Muscle of arm (tissue), 12 donors: Measurements from ENCODE around the gene PKLR. TPM values are rescaled to one million over a fixed set of nuclear protein-coding genes. Genes with fewer than 3 reads are reported as not detected.
"Not testable (repeated sequence)": the region's sequence is repeated elsewhere in the genome, so short reads cannot be mapped to it uniquely, and the experiment has no call there.

Experiments
- DNase-seq: peaks from one replicate; pipeline ENCODE4 v3.0.0-alpha.2; 2013
- polyA plus RNA-seq, 12 donors: library from polyadenylated mRNA; unstranded; fragments of 120-200 nt; gene quantifications; one replicate each; pipeline ENCODE4 v1.2.1, GENCODE V29; 2013; ENCODE audit not compliant: insufficient read length in 12 of 12

Gene PKLR
- polyA plus RNA-seq, 12 donors, result 0.07 to 0.44 (median 0.15) TPM; not detected in 4

DNA sequence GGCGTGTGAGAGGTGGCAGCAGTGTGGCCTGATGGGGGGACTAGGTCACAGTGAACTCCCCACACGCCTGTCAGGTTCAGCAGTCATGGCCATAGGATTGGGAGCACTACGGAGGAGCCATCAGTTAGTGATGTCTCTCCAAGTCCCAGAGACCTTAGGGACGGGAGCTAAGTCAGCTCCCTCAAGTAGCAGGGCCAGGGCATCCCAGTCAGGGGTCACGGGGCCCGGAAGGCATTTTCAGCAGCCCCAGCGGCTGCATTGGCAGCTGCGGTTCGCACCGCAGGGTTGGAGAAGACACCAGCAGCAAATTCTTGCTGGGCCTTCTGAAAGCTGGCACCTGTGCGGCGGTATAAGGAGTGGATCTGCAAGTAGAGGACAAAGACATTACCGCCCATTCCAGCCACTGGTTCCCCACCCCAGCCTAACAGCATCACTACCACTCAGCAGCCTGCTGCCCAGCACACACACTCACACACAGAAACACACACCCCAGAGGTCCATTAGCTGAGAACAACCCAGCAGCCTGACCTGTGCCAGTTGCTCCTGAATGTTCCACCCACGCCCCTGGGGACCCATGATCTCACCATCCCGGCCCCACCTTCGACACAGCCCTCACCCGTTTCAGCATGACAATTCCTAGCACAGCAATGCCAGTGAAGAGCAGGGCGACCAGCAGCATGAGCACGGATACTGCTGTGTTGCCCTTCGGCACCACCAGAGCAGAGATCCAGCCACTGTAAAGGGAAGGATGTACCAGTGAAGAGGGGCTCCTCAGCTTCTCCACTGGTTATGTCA, 45.0 kb downstream of the PKLR start:
- DNase-seq, result no peak

DNA sequence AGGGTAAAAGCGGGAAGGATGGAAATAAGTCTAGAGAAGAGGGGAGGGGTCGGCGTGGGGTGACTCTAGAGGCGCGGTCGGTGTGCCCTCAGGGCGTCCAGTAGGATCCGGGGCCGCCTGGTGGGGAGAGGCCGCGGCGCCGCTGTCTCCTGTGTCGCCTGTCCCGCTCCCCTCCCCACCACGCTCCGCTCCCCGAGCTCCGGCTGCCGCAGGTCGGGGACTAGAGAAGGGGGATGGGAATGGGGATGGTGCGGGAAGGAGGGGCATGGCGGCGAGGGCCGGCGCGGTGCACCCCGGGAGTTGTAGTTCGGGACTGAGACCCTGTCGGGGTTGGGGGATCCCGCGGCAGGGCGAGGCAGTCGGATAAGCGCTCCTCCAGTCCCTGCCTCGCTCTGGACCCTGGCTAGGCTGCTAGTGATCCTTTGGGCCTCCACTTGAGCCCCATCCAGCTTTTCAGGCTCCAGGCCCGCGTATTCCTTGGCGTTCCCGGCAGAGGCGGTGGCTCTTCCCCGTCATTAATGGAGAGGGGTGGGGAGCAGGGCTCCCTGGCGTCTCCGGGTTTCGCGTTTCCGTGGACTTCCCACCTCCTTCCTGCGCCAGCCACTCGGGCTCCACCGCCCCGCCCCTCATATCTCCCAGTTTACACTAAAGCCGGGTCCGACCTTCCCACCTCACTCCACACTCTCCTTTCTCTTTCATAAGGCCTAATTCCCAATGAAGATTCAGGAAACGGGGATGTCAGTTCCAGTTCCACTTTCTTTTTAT, 45.8 kb downstream of the PKLR start, which contains the start of gene ENTREP3:
ENTREP3 (minus strand) TSS at position 241 of the 765 bp plus-strand sequence. CDS start 606 bp downstream, outside the sequence.
- DNase-seq, result peak; percentile 93

- DNase-seq, result no peak
Observed at GRCh38 chr1:155254714-155255242, 46.5 kb downstream of the PKLR start.

GRCh38 chr1:155254228-155254713, 47.0 kb downstream of the PKLR start:
- DNase-seq, result no peak

- no peak for DNase-seq
Observed at GRCh38 chr1:155253797-155254196, 47.4 kb downstream of the PKLR start.

- DNase-seq, result no peak
Observed at GRCh38 chr1:155253208-155253607, 48.0 kb downstream of the PKLR start.

- no peak for DNase-seq
Observed at GRCh38 chr1:155251566-155251965, 49.7 kb downstream of the PKLR start.

DNA sequence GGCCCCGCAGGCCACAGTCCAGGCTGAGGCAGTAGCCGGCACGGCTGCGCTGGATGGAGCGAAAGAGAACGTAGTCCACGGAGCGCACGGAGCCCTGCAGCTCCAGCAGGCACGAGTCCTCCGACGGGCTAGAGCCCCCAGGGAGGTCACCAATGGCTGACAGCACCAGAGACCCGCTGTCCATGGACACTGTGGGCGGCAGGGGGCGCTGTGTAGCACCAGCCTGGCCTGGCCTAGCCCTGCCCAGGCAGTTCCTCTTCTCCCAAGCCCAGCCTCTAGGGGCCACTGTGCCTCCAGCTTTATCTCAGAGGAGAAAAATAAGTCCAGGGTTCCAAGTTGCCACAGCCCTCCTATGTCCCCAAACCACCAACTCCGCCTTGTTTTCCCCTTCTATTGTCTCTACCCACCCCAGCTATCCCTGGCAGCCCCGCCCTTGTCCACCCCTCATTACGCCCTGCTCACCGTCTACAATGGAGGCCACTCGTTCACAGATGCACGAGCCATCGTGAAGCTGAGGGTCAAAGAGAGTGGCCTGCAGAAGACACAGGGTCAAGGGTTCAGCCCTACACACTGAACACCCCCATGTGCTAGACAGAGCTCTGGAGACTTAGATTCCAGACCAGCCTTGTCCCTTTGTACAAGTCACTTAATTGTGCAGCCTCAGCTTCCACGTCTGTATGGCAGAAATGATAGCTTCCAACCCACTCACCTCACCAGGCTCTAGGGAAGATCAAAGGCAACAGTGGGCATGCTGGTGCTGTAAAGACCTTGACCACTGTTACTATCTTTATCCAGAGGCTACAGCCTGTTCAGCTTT, 50.4 kb downstream of the PKLR start:
- DNase-seq, result peak; percentile 90

GRCh38 chr1:155250246-155250632, 51.0 kb downstream of the PKLR start:
- DNase-seq, result no peak

- no peak for DNase-seq
Observed at GRCh38 chr1:155247667-155248553, 53.3 kb downstream of the PKLR start.

GRCh38 chr1:155246796-155247195, 54.4 kb downstream of the PKLR start:
- DNase-seq, result not testable (repeated sequence)

GRCh38 chr1:155245163-155245524, 56.1 kb downstream of the PKLR start:
- no peak for DNase-seq

GRCh38 chr1:155244368-155245162, 56.7 kb downstream of the PKLR start:
- peak; percentile 99 for DNase-seq

DNA sequence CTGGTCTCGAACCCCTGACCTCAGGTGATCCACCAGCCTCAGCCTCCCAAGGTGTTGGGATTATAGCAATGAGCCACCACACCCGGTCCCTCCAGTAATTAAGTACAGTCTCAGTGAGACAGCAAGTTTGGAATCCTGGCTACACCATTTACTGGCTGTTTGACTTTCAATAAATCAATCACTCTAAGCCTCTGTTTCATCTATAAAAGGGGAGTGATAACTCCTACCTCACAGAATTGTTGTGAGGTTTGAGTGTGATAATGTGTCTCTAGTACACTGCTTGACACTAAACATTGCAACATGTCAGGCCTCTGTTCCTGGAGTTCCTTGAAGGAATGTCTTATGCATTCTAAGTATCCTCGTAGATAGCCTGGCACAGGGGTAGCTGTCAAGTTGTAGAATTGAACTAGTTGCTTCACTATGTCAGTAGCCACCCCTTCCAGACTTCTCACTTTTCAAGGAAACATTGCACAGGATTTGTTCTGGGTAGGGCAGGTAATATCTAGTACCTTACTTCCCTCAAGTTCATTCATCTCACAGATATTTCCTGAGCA, 58.4 kb downstream of the PKLR start:
- no peak for DNase-seq

DNA sequence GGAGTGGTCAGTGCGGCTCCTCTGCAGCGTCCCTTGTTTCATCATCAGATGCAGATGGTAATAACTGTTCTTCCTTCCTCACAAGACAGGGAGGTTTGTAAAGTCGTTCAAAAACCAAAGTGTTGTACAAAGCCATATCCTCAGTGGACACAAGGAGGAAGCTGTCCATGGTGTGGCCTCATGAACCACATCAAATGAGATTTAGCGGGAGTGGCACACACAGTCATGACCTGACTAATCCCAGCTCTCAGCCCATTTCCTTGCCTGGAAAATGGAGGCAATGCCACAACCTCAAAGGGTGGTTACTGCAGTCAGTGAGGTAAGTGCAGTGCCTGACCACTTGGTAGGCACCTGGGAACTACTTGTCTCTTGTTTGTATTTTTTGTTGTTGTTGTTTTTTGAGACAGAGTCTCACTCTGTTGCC, 59.4 kb downstream of the PKLR start:
- no peak for DNase-seq

GRCh38 chr1:155241069-155241679, 60.1 kb downstream of the PKLR start:
- DNase-seq, result peak; percentile 77
